IMR-90 (cell line): ENCODE results near the gene SCLY. TPM values are rescaled to one million over a fixed set of nuclear protein-coding genes. Genes with fewer than 3 reads are reported as not detected.

Experiments used
- ATAC-seq: fragments of 200-7000 bp; cut with Tn5 transposase; 2 replicates; pipeline ENCODE4 v1.9.1; 2020; ENCODE audit warnings: low read depth, mild to moderate bottlenecking, moderate library complexity
- BruUV-seq: library from RNA; stranded (reverse); fragments of 400-500 nt; replicated peaks from 2 replicates; lab custom pipeline; 2021; lab: Mats Ljungman, UMichigan
- CTCF ChIA-PET: fragments of 300-600 bp; formaldehyde crosslinking; extraction: SDS; loops from one replicate; lab custom pipeline; 2021; ENCODE audit warnings: antibody characterized with exemption; lab: Yijun Ruan, JAX
- POLR2A ChIA-PET: fragments of 300-600 bp; sonication (Branson Sonifier 250); formaldehyde crosslinking; loops from one replicate; lab custom pipeline; 2022; ENCODE audit warnings: antibody characterized with exemption; ENCODE audit not compliant: unreplicated experiment; lab: Charles Lee
- DNase-seq: peaks from one replicate; pipeline ENCODE4 v3.0.0; 2013
- H2AFZ ChIP-seq: replicated peaks from 2 replicates; pipeline ENCODE3; 2013; ENCODE audit warnings: low read length, mild to moderate bottlenecking; ENCODE audit not compliant: poor library complexity
- H2AK5ac ChIP-seq: 2 replicates; pipeline ENCODE4 v1.6.1; 2013; ENCODE audit warnings: low read depth, low read length, inconsistent platforms
- H2AK9ac ChIP-seq: replicated peaks from 2 replicates; pipeline ENCODE3; 2013; ENCODE audit warnings: mild to moderate bottlenecking, low read depth, low read length, moderate library complexity; ENCODE audit not compliant: poor library complexity
- H2BK120ac ChIP-seq: 2 replicates; pipeline ENCODE4 v1.6.1; 2013; ENCODE audit warnings: low read depth, low read length, inconsistent platforms
- H2BK15ac ChIP-seq: 3 replicates; pipeline ENCODE4 v1.6.1; 2013; ENCODE audit warnings: low read depth, low read length, inconsistent platforms
- H2BK20ac ChIP-seq: 2 replicates; pipeline ENCODE4 v1.6.1; 2013; ENCODE audit warnings: low read depth, mild to moderate bottlenecking, inconsistent platforms, low read length, moderate library complexity
- H2BK5ac ChIP-seq: 2 replicates; pipeline ENCODE4 v1.6.1; 2013; ENCODE audit warnings: mild to moderate bottlenecking, low read depth, low read length, inconsistent platforms; ENCODE audit not compliant: poor library complexity, severe bottlenecking
- H3K14ac ChIP-seq: replicated peaks from 2 replicates; pipeline ENCODE4 v1.6.1; 2013; ENCODE audit warnings: low read depth, low read length, inconsistent platforms
- H3K18ac ChIP-seq: 2 replicates; pipeline ENCODE4 v1.6.1; 2013; ENCODE audit warnings: low read depth, low read length, control low read depth
- H3K23ac ChIP-seq: 2 replicates; pipeline ENCODE4 v1.6.1; 2013; ENCODE audit warnings: low read depth, low read length, inconsistent platforms
- H3K27ac ChIP-seq: 2 replicates; pipeline ENCODE4 v1.5.1; 2013; ENCODE audit warnings: mild to moderate bottlenecking, control low read depth, low read length; ENCODE audit not compliant: insufficient read depth
- H3K27me3 ChIP-seq: 2 replicates; pipeline ENCODE4 v1.6.1; 2013; ENCODE audit warnings: low read length; ENCODE audit not compliant: control insufficient read depth, insufficient read depth
- H3K36me3 ChIP-seq: 2 replicates; pipeline ENCODE4 v1.6.1; 2013; ENCODE audit warnings: low read length, mixed read lengths; ENCODE audit not compliant: control insufficient read depth, insufficient read depth
- H3K4ac ChIP-seq: 2 replicates; pipeline ENCODE4 v1.6.1; 2013; ENCODE audit warnings: low read depth, low read length, inconsistent platforms
- H3K4me1 ChIP-seq: 2 replicates; pipeline ENCODE4 v1.6.1; 2013; ENCODE audit warnings: low read length, mixed read lengths; ENCODE audit not compliant: control insufficient read depth, insufficient read depth
- H3K4me2 ChIP-seq: 2 replicates; pipeline ENCODE4 v1.6.1; 2013; ENCODE audit warnings: low read depth, mild to moderate bottlenecking, control low read depth, low read length, moderate library complexity
- H3K4me3 ChIP-seq: 2 replicates; pipeline ENCODE4 v1.5.1; 2013; ENCODE audit warnings: low read depth, mild to moderate bottlenecking, control low read depth, low read length, moderate library complexity; ENCODE audit not compliant: insufficient read depth
- H3K56ac ChIP-seq: 2 replicates; pipeline ENCODE4 v1.6.1; 2013; ENCODE audit warnings: low read length, inconsistent platforms; ENCODE audit not compliant: insufficient read depth; ENCODE audit errors: extremely low read depth
- H3K79me1 ChIP-seq, 2 experiments: 2 replicates each; pipeline ENCODE4 v1.6.1; 2013; ENCODE audit warnings: low read length in 2 of 2, inconsistent platforms in 1 of 2, low read depth in 1 of 2
- H3K9ac ChIP-seq: 2 replicates; pipeline ENCODE4 v1.6.1; 2013; ENCODE audit warnings: low read depth, low read length, control low read depth
- H3K9me1 ChIP-seq: 2 replicates; pipeline ENCODE4 v1.6.1; 2013; ENCODE audit warnings: low read length, inconsistent platforms; ENCODE audit not compliant: insufficient read depth
- H3K9me3 ChIP-seq: 2 replicates; pipeline ENCODE4 v1.6.1; 2013; ENCODE audit warnings: low read length; ENCODE audit not compliant: control insufficient read depth, insufficient read depth
- H4K20me1 ChIP-seq: 2 replicates; pipeline ENCODE4 v1.6.1; 2013; ENCODE audit warnings: low read length, inconsistent platforms; ENCODE audit not compliant: insufficient read depth
- H4K5ac ChIP-seq: 2 replicates; pipeline ENCODE4 v1.6.1; 2013; ENCODE audit warnings: mild to moderate bottlenecking, low read depth, low read length, control low read depth
- H4K8ac ChIP-seq, 2 experiments: 2 replicates each; pipeline ENCODE4 v1.6.1; 2013; ENCODE audit warnings: low read depth in 2 of 2, low read length in 2 of 2, control low read depth in 1 of 2, inconsistent platforms in 1 of 2
- H4K91ac ChIP-seq: 2 replicates; pipeline ENCODE4 v1.6.1; 2013; ENCODE audit warnings: low read depth, low read length, inconsistent platforms; ENCODE audit not compliant: insufficient read depth
- NFE2L2 ChIP-seq: fragments of 150-350 bp; IDR thresholded peaks from 2 replicates; pipeline ENCODE4 v1.6.1; 2016; ENCODE audit warnings: low read depth, mild to moderate bottlenecking, low read length
- WGBS, 2 experiments: methylation state at CpG; one replicate each; pipeline versions ENCODE4 v1.1.5 to v1.1.7; 2013; ENCODE audit warnings: missing lambda C conversion rate in 2 of 2; ENCODE audit not compliant: insufficient read length in 1 of 2; ENCODE audit errors: extremely low coverage in 2 of 2; 5-methylcytosine and 5-hydroxymethylcytosine counted together
- dilution Hi-C: fragments of 300-500 bp; cut with HindIII; formaldehyde crosslinking; loops from one replicate; pipeline ENCODE4 v1.14.3; 2018; ENCODE audit warnings: low sequenced_read_pairs; ENCODE audit not compliant: unreplicated experiment
- in situ Hi-C: fragments of 300-500 bp; cut with MboI; formaldehyde crosslinking; loops from 3 replicates; pipeline ENCODE4 v1.14.3; 2019; ENCODE audit warnings: low sequenced_read_pairs, inconsistent platforms, mixed read lengths
- intact Hi-C: fragments of 100-400 bp; cut with micrococcal nuclease; formaldehyde crosslinking; loops from 2 replicates; pipeline ENCODE4 v1.10.0; 2022
- polyA plus RNA-seq, 3 experiments: library from polyadenylated mRNA; depleted of rRNA; stranded (reverse); fragments of >200 nt; gene quantifications; 2 replicates each; pipeline ENCODE4 v1.2.3, GENCODE V29; 2012; ENCODE audit warnings: low replicate concordance in 1 of 3
- total RNA-seq: library from RNA; depleted of rRNA; stranded (reverse); fragments of >200 nt; gene quantifications from 2 replicates; pipeline ENCODE4 v1.2.3, GENCODE V29; 2012

SCLY gene
- total and polyA plus RNA-seq, 2 of the 4 experiments (the other 2 are of a cell fraction) = 8.6 to 10.5 TPM

GRCh38 chr2:238083919-238084318, 23.1 kb downstream of the SCLY start:
- H3K9ac ChIP-seq = no peak overlapping the region
- H3K9me3 ChIP-seq = peaks cover 3% of the 10 kb centered on the region; the same call in 1 of the 2 replicates
- H3K4me2 ChIP-seq = no peak overlapping the region
- no peak overlapping the region for H3K27ac ChIP-seq
- no peak for ATAC-seq
- no peaks in the 10 kb centered on the region for H3K79me1 ChIP-seq
- H3K9me1 ChIP-seq = peaks cover 3% of the 10 kb centered on the region
- no peak overlapping the region for H2AK5ac ChIP-seq
- dilution Hi-C loops (no loop called here), intact Hi-C loops (no loop called here), in situ Hi-C loops (no loop called here)
- no peak overlapping the region for H3K18ac ChIP-seq
- H3K27me3 ChIP-seq = no peaks in the 10 kb centered on the region
- CTCF ChIA-PET = interaction anchor here (0.6 kb wide), 1 partner anchor 134 kb away, joined by 3 read pairs; no protein-coding TSS in a partner anchor
- WGBS, 2 experiments = 100% methylated on average over 3 of the region's 5 CpGs; no CpG with 5 or more reads in 1 of the 2 experiments
- no peaks in the 10 kb centered on the region; the same call in 1 of the 2 replicates for H4K20me1 ChIP-seq
- no peak for TF ChIP-seq NFE2L2
- H3K23ac ChIP-seq = no peak overlapping the region
- H2BK120ac ChIP-seq = no peak overlapping the region
- no peak overlapping the region for H4K91ac ChIP-seq
- H4K8ac ChIP-seq = no peak overlapping the region
- H2BK5ac ChIP-seq = no peak overlapping the region
- H3K36me3 ChIP-seq = peaks cover 32% of the 10 kb centered on the region
- BruUV-seq = no TSS peak
- no peak overlapping the region for H4K5ac ChIP-seq
- no peak for DNase-seq
- no peak overlapping the region for H2AFZ ChIP-seq
- H2AK9ac ChIP-seq = no peak overlapping the region
- H3K4me1 ChIP-seq = no peaks in the 10 kb centered on the region
- H2BK20ac ChIP-seq = no peak overlapping the region
- POLR2A ChIA-PET = no interaction called here
- no peak overlapping the region for H3K4ac ChIP-seq
- H3K4me3 ChIP-seq = no peak overlapping the region
- no peak overlapping the region for H2BK15ac ChIP-seq
- no peak overlapping the region for H3K14ac ChIP-seq
- H3K56ac ChIP-seq = no peak overlapping the region
